NCI-H1048 (cell line): ENCODE measurements around the gene SUSD4.

Experiments
- DNase-seq: peaks from one replicate; lab custom pipeline; 2025; lab: John Stamatoyannopoulos, UW

The SUSD4 gene

GRCh38 chr1:223230161-223230881 lies 133.7 kb downstream of the SUSD4 start:
- DNase-seq, result no peak

- DNase-seq, result no peak
Measured at GRCh38 chr1:223229756-223230155, 134.2 kb downstream of the SUSD4 start.

- no peak for DNase-seq
Measured at GRCh38 chr1:223228931-223229528, 134.9 kb downstream of the SUSD4 start.

DNA sequence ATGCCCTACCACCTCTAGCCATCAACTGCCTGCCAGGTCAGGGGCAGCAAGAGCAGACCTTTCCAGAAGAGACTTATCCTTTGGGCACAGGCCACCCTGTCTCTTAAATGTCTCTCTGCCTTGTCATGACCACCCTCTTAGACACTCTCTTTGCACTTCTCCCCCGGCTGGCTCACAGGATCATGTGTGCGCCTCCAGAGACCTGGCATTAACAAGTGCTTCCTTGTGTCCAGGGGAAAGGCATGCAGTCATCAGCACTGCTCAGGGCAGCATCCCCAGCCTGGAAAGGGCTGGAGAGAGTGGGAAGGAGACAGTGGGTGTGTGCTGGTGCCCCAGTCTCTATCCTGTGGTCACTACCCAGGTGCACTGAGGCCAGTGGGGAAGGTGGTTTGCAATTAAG lies 135.8 kb downstream of the SUSD4 start:
- DNase-seq, result no peak

GRCh38 chr1:223227486-223228196 lies 136.3 kb downstream of the SUSD4 start:
- DNase-seq, result no peak

DNA sequence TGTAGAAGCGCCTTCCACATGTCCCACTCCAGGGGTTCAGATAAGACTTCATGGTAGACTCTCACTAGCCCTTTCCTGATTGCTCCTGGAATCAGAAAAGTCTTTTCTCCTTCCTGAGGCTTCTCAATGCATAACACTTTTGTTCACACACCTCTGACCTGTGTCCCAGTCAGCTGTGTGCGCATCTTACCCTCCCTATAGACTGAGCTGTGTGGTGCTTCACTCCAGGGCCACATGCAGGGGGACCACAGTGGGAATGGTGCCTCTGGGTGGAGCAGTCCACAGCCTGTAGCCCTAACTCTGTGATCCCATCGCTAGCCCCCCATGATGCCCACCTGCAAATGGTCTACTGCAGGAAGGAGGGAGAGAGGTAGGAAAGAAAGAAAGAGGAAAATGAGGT lies 136.9 kb downstream of the SUSD4 start:
- no peak for DNase-seq

- no peak for DNase-seq
Measured at GRCh38 chr1:223226271-223226670, 137.7 kb downstream of the SUSD4 start.

GRCh38 chr1:223225481-223225880 lies 138.5 kb downstream of the SUSD4 start:
- DNase-seq, result no peak

DNA sequence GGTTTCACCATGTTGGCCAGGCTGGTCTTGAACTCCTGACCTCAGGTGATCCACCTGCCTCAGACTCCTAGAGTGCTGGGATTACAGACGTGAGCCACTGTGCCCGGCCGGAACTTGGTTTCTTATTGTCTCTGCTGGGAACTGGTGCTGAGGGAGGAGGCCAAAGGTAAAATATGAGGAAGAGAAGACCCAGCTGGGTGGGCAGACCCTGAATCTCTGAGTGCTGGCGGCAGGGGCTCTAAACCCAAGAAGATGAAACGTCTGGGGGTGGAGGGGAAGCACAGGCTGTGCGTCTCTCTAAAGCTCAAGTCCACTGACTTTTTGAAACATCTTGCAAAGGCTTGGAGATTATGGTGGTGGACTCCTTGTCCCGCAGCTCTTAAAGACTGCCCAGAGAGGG lies 138.9 kb downstream of the SUSD4 start:
- no peak for DNase-seq

GRCh38 chr1:223224465-223224864 lies 139.5 kb downstream of the SUSD4 start:
- DNase-seq, result no peak

DNA sequence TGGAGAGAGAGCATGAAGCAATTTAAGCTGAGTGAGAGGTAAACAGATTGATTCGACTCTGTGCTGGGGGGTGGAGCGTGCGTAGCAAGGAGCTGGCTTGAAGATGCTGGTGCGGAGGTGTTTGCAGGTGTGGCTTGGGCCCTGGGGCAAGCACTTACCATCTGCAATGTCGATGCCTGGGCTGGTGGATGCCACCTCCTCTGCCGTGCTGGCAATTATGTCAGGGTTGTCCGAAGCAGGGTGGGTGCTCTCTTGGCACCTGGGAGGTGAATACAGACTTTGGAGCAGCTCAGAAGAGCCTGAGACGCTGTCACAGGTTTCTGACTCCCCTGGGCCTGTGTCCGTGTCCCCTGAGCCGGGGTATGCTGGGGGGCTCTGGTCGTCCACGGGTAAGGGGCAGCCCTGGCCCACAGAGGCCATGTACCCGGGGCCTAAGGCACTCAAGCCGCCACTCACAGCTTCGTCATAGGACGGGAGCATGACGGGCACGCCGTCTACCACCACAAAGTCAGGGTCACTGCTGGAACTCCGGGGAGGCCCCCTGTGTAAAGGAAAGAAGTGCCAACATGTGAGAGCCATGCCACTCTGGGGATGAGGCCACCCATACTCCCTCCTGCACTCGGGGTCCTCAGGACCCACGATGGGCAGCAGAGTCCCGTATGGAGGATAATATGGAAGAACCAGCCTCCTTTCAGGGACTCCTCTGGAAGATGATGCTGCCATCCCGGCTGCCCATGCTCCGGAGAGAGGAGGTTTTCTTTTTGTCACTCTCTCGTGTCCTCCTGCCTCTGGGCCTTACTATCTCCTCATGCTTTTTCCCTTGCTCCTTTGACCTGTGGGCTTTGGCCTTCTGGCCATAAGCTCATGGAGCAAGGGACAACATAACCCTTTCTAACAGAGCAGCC lies 140.6 kb downstream of the SUSD4 start:
- DNase-seq, result no peak

- DNase-seq, result no peak
Measured at GRCh38 chr1:223222377-223222776, 141.6 kb downstream of the SUSD4 start.

DNA sequence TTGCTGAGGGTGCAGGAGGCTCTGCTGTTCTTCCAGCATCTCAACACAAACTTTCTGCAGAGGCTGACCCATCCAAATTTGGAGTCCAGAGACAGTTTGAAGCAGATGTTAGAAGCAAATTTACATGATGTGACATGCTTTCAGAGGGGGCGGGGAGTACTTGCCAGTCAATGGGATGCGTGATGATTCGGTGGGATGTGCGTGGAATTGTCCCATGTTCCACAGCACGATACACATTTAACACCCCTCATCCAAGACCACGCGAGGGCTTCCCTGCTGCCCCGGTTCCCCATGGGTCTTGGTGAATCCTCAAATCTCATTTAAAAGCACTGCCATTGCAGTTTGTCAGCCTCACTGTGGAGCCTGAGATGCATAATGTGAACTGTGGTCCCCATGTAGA lies 142.3 kb downstream of the SUSD4 start:
- DNase-seq, result no peak

- no peak for DNase-seq
Measured at GRCh38 chr1:223219846-223220610, 143.9 kb downstream of the SUSD4 start.

GRCh38 chr1:223219318-223219635 lies 144.7 kb downstream of the SUSD4 start:
- DNase-seq, result no peak

- DNase-seq, result no peak
Measured at GRCh38 chr1:223217781-223218180, 146.2 kb downstream of the SUSD4 start.

DNA sequence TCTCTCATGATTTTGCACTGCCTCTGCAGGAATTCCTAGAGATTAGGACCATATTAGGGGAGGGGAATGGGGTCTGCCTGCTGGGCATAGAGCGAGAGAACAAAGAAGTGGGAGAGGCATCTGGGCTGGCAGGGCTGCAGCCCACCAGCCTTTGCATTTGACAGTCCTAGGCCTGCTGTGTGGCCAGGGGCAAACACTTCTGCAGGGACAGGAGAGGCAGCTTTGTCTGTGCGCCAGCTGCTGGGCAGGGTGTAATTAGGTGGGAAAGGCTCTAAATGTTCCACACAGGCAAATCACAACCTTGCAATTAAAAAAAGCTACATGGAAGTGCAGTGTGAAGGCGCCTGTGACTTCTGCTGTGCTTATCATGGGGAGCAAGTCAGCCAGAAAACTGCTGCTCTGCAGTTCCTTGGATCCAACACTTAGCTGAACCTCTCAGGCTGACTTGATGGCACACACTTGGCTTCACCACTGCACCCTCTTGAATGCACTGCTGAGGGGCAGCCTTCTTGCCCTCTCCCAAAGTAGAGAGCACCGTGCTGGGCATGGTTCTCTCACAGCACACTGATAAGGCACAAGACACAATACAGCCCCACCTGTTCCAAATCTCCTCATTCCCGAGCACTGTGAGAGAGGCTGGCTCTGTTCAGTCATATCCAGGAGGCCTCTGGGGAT lies 147.3 kb downstream of the SUSD4 start:
- DNase-seq, result no peak

DNA sequence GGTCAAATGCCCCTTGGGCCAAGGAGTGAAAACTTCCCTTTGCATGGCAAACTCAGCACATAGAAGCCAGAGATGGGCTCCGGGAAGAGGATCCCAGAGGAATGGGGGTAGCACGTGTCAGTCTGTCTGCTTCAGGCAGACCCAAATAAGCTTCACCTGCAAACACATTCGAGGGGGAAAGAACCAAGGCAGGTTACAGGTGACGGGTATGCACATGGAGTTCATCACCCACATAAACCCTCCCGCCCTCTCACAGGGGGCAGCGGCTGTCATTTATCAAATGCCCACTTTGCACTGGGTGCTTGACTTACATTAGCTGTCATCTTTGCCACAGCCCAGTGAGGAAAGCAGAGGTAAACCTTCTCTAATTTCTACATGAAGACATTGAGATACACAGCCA lies 147.9 kb downstream of the SUSD4 start:
- no peak for DNase-seq

- DNase-seq, result no peak
Measured at GRCh38 chr1:223215026-223215425, 148.9 kb downstream of the SUSD4 start.

- DNase-seq, result no peak
Measured at GRCh38 chr1:223214261-223214807, 149.6 kb downstream of the SUSD4 start.

DNA sequence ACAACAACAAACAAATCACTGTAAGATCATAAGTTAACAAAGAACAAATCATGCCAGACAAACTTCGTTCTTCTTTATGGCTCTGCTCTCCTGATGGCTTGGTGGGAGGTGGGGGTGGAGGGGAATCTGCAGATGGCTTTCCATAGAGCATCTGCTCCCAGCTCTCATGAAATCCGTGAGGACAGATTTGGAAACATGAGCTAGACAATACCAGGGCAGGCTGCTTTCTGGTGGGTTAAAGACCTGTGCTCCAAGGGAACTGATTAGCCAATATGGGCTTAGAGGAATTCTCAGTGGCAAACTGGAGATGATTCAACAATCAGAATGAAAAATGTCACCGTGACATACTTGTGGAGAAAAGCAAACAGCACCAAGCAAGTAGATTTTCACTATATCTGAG lies 151.5 kb downstream of the SUSD4 start:
- no peak for DNase-seq
